ENCODE measurements around the gene PDZD4. TPM values are rescaled to one million over a fixed set of nuclear protein-coding genes. Genes with fewer than 3 reads are reported as not detected.

Gene PDZD4
- total and polyA plus RNA-seq, 2 experiments from 2014 or later: 30.5 to 230 TPM

DNA sequence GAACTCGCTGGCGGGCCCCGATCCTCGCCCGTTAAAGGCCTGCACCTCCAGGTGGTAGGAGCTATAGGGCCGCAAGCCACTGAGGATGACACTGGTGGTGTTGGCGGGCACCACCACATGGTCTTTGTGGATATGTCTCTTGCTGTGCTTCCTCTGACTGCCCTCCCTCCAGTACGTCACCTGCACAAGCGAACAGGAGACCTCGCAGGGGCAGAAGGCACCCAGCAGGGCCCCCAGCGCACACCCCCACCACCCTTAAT, 34.9 kb upstream of the PDZD4 start:
- no peak overlapping the region for H3K4me2 ChIP-seq
- no peaks in the 10 kb centered on the region for H3K36me3 ChIP-seq (ENCODE audit: insufficient read depth)
- TF ChIP-seq, protein P1, sequence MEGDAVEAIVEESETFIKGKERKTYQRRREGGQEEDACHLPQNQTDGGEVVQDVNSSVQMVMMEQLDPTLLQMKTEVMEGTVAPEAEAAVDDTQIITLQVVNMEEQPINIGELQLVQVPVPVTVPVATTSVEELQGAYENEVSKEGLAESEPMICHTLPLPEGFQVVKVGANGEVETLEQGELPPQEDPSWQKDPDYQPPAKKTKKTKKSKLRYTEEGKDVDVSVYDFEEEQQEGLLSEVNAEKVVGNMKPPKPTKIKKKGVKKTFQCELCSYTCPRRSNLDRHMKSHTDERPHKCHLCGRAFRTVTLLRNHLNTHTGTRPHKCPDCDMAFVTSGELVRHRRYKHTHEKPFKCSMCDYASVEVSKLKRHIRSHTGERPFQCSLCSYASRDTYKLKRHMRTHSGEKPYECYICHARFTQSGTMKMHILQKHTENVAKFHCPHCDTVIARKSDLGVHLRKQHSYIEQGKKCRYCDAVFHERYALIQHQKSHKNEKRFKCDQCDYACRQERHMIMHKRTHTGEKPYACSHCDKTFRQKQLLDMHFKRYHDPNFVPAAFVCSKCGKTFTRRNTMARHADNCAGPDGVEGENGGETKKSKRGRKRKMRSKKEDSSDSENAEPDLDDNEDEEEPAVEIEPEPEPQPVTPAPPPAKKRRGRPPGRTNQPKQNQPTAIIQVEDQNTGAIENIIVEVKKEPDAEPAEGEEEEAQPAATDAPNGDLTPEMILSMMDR (conservative IDR thresholded peaks at IDR 0.05; ENCODE audit: low read depth in 2 of 2): no peak
- TF ChIP-seq NANOG (IDR thresholded peaks at IDR 0.05; ENCODE audit: borderline replicate concordance): no peak
- TF ChIP-seq EZH2phosphoT487 (IDR thresholded peaks at IDR 0.05; ENCODE audit: unreplicated experiment): no peak
- no peak for TF ChIP-seq JUNB (IDR thresholded peaks at IDR 0.05; ENCODE audit: unreplicated experiment)
- no peak for TF ChIP-seq ZNF331 (CRISPR knock-in tag; IDR thresholded peaks at IDR 0.05; ENCODE audit: low read depth)
- no peak for TF ChIP-seq ETS1 (IDR thresholded peaks at IDR 0.05)
- no peak for TF ChIP-seq STAT1 (IDR thresholded peaks at IDR 0.05; ENCODE audit: unreplicated experiment)
- TF ChIP-seq POLR2AphosphoS5 (IDR thresholded peaks at IDR 0.05; ENCODE audit: low read depth): no peak
- TF ChIP-seq, protein P2, sequence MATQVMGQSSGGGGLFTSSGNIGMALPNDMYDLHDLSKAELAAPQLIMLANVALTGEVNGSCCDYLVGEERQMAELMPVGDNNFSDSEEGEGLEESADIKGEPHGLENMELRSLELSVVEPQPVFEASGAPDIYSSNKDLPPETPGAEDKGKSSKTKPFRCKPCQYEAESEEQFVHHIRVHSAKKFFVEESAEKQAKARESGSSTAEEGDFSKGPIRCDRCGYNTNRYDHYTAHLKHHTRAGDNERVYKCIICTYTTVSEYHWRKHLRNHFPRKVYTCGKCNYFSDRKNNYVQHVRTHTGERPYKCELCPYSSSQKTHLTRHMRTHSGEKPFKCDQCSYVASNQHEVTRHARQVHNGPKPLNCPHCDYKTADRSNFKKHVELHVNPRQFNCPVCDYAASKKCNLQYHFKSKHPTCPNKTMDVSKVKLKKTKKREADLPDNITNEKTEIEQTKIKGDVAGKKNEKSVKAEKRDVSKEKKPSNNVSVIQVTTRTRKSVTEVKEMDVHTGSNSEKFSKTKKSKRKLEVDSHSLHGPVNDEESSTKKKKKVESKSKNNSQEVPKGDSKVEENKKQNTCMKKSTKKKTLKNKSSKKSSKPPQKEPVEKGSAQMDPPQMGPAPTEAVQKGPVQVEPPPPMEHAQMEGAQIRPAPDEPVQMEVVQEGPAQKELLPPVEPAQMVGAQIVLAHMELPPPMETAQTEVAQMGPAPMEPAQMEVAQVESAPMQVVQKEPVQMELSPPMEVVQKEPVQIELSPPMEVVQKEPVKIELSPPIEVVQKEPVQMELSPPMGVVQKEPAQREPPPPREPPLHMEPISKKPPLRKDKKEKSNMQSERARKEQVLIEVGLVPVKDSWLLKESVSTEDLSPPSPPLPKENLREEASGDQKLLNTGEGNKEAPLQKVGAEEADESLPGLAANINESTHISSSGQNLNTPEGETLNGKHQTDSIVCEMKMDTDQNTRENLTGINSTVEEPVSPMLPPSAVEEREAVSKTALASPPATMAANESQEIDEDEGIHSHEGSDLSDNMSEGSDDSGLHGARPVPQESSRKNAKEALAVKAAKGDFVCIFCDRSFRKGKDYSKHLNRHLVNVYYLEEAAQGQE (IDR thresholded peaks at IDR 0.05; ENCODE audit: unreplicated experiment): no peak
- no peaks in the 10 kb centered on the region for H3K27me3 ChIP-seq (ENCODE audit: insufficient read depth)
- DNase-seq (ENCODE audit: low spot score) (no peak), ATAC-seq (no peak)
- H4K20me1 ChIP-seq (replicated peaks; ENCODE audit: insufficient read depth): no peaks in the 10 kb centered on the region
- no peak overlapping the region for H3K4me3 ChIP-seq
- Mint-ChIP-seq H3K4me1 (peaks cover 15% of the 10 kb centered on the region), H3K27ac (no peak overlapping the region), H3K4me3 (no peak overlapping the region), H3K27me3 (ENCODE audit: insufficient read depth, low read depth, poor library complexity) (peaks cover 3% of the 10 kb centered on the region), H3K9me3 (no peaks in the 10 kb centered on the region), H3K36me3 (ENCODE audit: low read depth) (peaks cover 17% of the 10 kb centered on the region)
- no peaks in the 10 kb centered on the region; the same call in 1 of the 2 replicates for H3K4me1 ChIP-seq (ENCODE audit: insufficient read depth)
- H3K9me2 ChIP-seq (ENCODE audit: insufficient read depth): no peaks in the 10 kb centered on the region
- H2AFZ ChIP-seq: no peak overlapping the region
- H3K79me2 ChIP-seq (replicated peaks; ENCODE audit: insufficient read depth): no peaks in the 10 kb centered on the region
- no peak overlapping the region for H3K27ac ChIP-seq (ENCODE audit: low read depth)
- no peaks in the 10 kb centered on the region for H3F3A ChIP-seq (replicated peaks; ENCODE audit: low read depth)

All from GM23338 (cell line).